Esophagus muscularis mucosa (tissue), 4 donors: ENCODE results near the gene CPA4.

Experiments used
- EP300 ChIP-seq: sonication (generic); formaldehyde crosslinking; IDR thresholded peaks from one replicate; pipeline ENCODE4 v1.6.1; 2017; ENCODE audit warnings: antibody characterized with exemption
- POLR2A ChIP-seq: fragments of 450-650 bp; IDR thresholded peaks from one replicate; pipeline ENCODE4 v1.6.1; 2017; ENCODE audit warnings: antibody characterized with exemption, moderate library complexity, mild to moderate bottlenecking, low read depth
- POLR2AphosphoS5 ChIP-seq, 2 donors: sonication (generic); formaldehyde crosslinking; IDR thresholded peaks; one replicate each; pipeline ENCODE4 v1.6.1; 2017; ENCODE audit warnings: antibody characterized with exemption in 2 of 2
- TF ChIP-seq, protein P1 (sequence below), 3 experiments: fragments of 200-600 bp in 2 of 3; fragments of 450-650 bp in 1 of 3; sonication (generic) in 2 of 3; IDR thresholded peaks; one replicate each; pipeline ENCODE4 v1.5.1; 2017 to 2019; ENCODE audit warnings: antibody characterized with exemption in 3 of 3, mild to moderate bottlenecking in 2 of 3, moderate library complexity in 1 of 3

DNA sequence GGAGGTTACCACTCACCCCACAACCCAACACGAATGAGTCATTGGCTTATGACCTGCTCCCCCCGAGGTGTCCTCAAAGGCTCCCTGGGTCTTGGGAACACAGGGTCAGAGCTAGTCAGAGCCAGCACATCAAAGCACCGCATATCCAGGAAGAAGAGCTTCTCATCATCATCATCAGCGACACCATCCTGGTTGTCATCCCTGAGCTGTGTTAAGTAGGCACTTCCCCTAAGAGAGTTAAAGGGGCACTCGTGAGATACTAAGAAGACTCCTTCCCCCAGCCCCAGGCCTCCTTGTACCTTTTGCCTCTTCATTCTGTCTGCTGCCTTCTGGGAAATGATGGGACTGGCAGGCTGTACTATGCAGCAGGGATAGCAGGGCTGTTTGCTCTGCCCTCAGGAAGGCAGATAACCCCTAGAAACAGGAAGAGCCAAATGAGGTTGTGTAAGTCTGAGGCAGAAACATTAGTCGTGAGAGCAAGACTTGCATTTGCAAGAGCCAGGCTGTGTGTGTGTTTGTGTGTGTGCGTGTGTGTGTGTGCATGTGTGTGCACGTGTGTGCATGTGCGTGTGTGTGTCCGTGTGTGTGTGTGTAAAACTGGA, 76.2 kb downstream of the CPA4 start:
- TF ChIP-seq, protein P1, sequence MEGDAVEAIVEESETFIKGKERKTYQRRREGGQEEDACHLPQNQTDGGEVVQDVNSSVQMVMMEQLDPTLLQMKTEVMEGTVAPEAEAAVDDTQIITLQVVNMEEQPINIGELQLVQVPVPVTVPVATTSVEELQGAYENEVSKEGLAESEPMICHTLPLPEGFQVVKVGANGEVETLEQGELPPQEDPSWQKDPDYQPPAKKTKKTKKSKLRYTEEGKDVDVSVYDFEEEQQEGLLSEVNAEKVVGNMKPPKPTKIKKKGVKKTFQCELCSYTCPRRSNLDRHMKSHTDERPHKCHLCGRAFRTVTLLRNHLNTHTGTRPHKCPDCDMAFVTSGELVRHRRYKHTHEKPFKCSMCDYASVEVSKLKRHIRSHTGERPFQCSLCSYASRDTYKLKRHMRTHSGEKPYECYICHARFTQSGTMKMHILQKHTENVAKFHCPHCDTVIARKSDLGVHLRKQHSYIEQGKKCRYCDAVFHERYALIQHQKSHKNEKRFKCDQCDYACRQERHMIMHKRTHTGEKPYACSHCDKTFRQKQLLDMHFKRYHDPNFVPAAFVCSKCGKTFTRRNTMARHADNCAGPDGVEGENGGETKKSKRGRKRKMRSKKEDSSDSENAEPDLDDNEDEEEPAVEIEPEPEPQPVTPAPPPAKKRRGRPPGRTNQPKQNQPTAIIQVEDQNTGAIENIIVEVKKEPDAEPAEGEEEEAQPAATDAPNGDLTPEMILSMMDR (IDR thresholded peaks at IDR 0.05): no peak
- TF ChIP-seq POLR2A: no peak
- TF ChIP-seq EP300: no peak
- TF ChIP-seq POLR2AphosphoS5 (IDR thresholded peaks at IDR 0.05): no peak
